GM18505 (cell line): ENCODE measurements around the gene MARK2.

Source experiments
- ATAC-seq: cut with Tn5 transposase; IDR thresholded peaks from one replicate; pipeline ENCODE4 v1.9.1; 2021; ENCODE audit not compliant: unreplicated experiment
- POLR2A ChIP-seq: IDR thresholded peaks from 4 replicates; pipeline ENCODE4 v1.6.1; 2011; ENCODE audit warnings: borderline replicate concordance; ENCODE audit not compliant: insufficient read depth, insufficient read length; ENCODE audit errors: extremely low read depth

MARK2 gene

DNA sequence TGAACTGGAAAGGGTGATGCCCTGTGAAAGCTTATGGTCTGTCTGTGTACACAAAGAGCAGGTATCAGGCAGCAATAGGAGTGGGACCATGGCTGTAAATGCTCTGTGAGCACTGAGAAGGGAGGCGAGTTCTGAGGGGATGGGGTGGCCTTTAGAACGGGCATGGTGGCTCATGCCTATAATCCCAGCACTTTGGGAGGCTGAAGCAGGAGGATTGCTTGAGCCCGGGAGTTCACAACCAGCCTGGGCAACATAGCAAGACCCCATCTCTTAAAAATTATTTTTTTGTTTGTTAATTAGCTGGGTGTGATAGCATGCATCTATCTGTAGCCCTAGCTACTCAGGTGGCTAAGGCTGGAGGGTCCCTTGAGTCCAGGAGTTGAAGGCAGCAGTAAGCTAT lies 22.2 kb upstream of the MARK2 start:
- TF ChIP-seq POLR2A = no peak
- no peak for ATAC-seq

DNA sequence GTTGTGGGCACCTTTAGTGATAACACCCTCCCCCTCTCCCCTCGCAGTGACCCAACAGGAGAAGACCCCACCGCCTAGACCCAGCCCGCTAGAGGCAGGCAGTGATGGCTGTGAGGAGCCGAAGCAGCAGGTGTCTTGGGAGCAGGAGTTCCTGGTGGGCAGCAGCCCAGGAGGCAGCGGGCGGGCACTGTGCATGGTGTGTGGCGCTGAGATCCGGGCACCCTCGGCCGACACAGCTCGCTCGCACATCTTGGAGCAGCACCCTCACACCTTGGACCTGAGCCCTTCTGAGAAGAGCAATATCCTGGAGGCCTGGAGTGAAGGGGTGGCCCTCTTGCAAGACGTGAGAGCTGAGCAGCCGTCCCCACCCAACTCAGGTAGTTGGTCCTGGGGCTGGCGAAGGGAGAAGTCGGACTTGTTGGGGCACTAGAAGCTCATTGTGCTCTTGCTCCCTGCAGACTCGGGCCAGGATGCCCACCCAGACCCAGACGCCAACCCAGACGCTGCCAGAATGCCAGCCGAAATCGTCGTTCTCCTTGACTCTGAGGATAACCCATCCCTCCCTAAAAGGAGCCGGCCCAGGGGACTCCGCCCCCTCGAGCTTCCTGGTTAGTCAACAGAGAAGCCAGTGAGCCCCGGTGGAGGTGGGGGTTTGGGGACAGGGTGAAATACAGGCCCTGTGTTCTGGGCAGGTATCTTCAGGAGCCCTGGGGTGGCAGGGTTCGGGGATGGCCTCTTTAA lies 21.0 kb upstream of the MARK2 start:
- no peak for ATAC-seq
- TF ChIP-seq POLR2A = no peak

DNA sequence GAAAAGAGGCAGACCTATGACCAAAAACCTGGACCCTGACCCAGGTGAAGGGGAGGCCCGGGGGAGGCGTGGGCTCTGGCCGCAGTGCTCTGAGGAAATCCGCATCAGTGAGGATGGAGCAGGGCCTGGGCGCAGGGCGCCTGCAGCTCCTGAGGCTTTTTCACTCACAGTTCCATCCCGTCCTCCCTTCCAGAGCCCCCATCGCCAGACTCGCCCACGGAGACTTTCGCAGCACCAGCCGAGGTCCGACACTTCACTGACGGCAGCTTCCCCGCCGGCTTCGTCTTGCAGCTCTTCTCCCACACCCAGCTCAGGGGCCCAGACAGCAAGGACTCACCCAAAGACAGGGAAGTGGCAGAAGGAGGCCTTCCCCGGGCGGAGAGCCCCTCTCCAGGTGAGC lies 20.3 kb upstream of the MARK2 start:
- no peak for TF ChIP-seq POLR2A
- no peak for ATAC-seq

- ATAC-seq = no peak
- no peak for TF ChIP-seq POLR2A
Measured at GRCh38 chr11:63821411-63821810, 17.5 kb upstream of the MARK2 start.

DNA sequence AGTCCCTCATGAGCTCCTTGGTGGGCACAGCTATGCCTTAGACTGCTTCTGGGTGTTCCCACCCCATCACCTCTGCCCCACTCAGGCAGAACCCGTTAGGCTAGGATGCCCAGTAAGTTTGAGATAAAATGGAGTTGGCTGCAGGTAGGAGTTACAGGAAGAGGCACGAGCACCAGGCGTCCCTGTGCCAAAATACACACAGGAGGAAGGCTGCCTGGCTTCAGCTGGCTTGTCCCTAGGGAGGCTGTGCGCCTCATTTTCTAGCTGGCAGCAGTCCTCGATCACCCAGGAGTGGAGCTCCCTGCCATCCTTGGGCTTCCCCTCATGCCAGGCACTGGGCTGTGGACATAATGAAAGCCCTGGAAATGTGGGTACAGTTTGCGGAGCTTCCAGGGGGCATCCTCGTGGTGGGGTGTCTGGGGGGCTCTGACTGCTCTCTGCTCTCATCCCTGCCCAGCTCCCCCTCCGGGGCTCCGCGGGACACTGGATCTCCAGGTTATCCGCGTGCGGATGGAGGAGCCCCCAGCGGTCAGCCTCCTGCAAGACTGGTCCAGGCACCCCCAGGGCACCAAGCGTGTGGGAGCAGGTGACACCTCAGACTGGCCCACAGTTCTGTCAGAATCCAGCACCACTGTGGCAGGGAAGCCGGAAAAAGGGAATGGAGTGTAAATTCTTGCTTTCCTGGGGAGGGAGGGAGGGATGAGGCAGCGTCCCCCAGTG lies 12.3 kb upstream of the MARK2 start:
- no peak for TF ChIP-seq POLR2A
- no peak for ATAC-seq

DNA sequence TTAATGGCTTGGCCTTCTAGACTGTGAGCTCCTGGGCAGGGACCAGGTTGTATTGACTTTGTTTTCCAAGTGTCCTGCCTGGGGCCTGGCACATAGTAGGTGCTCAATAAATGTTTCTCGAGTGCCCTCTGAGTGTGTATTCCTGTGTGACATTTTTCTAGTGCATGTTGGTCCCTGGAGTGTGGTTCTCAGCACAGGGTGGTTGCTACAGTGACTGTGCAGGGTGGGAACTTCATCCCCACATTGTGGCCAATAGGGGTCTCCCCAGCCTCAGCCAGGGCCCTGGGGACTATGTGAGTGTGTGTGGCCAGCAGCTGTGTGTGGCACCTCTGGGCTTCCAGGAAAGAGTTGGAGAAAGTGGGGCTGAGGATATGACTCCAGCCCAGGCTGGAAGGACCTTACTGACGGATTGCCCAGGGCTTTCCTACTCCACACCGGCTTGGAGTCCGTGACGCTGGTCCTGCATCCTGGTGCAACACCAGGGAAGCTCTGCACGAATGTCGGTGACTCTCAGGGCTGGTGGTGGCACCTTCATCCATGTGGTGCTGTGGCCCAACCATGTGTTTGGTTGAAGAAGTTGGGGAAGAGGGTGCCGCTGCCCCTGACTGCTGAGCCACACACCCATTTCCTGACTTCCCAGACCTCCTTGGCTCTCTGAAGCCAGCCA lies 9.0 kb upstream of the MARK2 start:
- no peak for ATAC-seq

GRCh38 chr11:63831326-63831725 lies 7.6 kb upstream of the MARK2 start:
- ATAC-seq = no peak
- no peak for TF ChIP-seq POLR2A

More for the DNA sequence above, 9.0 kb upstream of the MARK2 start:
- TF ChIP-seq POLR2A = no peak

DNA sequence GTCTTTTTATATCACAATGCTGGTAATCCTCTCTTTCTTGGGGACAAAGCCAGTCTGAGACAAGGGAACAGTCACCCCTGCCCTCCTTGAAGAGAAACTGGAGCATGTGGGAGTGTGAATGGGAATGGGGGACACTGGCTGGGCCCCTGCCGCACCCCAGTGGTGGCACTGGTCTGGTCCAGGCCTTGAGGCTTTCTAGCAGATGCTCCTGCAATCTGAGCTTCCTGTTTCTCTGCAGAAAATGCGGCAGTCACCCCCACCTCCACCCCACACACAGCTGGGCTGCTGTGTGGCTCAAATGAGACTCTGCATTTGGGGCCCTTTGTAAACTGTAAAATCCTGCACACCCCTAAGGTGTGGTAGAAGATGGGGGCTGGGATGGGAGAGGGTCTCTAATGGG lies 6.6 kb upstream of the MARK2 start:
- no peak for ATAC-seq
- TF ChIP-seq POLR2A = no peak

DNA sequence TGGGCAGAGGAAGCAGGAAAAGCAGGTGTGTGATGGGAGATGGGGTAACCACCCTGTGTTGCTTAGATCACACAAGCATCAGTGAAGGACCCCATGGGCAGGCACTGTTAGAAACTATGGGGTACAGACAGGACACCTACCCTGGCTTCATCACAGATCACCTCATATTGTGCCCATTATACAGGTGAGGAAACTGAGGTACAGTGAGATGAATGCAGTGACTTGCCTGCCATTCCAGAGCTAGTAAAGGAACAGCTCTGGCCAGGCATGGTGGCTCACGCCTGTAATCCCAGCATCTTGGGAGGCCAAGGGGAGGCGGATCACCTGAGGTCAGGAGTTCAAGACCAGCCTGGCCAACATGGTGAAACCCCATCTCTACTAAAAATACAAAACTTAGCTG lies 5.9 kb upstream of the MARK2 start:
- ATAC-seq = no peak

GRCh38 chr11:63834535-63835157 lies 4.3 kb upstream of the MARK2 start:
- no peak for TF ChIP-seq POLR2A
- no peak for ATAC-seq

More for the DNA sequence above, 5.9 kb upstream of the MARK2 start:
- no peak for TF ChIP-seq POLR2A

DNA sequence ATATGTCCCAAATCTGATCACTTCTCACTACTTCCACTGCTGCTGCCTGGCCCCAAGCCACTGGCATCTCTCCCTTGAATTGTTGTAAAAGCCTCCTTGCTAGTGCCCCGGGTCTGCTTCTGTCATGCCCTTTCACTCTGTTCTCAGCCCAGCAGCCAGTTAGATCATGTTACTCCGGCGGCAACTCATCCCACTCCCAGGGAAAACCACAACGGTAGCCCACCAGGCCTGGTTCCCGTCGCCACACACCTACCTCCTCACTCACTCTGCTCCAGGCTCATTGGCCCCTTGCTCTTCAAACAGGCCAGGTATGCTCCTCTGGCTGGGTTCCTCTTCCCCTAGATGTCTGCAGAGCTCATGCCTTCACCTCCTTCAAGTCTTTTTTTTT lies 3.8 kb upstream of the MARK2 start:
- no peak for TF ChIP-seq POLR2A
- ATAC-seq = no peak

DNA sequence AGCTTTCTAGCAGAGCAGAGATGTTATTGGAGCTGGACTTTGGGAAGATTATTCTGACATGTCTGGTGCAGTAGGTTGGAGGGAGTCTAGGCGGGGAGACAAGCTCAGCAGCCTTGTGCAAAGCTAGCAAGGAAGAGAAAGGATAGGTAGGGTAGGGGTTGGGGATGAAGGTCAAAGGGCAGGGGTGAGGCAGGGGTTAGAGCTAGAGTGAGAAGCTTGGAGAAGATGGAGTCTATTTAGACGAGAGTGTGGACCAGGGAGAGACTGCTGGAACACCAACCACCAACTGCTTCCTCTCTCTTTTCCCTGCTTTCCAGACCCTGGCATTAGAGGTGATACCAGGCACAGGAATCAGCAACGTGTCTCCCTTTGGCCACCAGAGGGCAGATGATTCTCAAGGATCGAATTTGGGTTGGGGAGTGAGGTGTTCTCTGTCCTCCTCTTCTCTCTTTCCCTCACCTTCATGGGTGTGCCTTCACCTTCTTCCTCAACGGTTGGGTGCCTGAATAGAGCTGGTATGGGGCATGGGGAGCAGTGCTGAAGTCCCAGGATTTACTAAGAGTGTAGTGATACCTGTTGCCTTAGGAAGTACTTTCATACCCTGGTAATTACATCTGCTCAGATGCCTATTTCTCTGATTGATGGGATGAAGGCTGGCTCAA lies 1.8 kb upstream of the MARK2 start:
- ATAC-seq = no peak
- TF ChIP-seq POLR2A = no peak

GRCh38 chr11:63837739-63838138 lies 1.2 kb upstream of the MARK2 start:
- no peak for ATAC-seq
- no peak for TF ChIP-seq POLR2A
